ENCODE data around the gene ZC3H4.

The ZC3H4 gene

DNA sequence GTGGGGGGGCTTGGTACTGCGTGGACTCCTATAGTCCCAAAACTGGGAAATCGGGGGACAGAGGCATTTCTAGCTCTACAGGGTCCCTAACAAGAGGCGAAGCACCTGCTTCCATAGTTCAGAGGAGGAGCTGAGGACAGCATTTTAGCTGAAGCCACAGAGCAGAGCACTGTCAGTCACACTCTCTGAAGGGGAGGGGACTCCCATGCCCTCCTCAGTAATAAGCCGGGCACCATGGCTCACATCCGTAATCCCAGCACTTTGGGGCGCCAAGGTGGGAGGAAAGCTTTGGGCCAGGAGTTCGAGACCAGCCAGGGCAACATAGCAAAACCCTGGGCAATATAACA, 90.2 kb downstream of the ZC3H4 start:
- no peak for FAIRE-seq
- no peak for DNase-seq (ENCODE audit: insufficient read length, low spot score)

DNA sequence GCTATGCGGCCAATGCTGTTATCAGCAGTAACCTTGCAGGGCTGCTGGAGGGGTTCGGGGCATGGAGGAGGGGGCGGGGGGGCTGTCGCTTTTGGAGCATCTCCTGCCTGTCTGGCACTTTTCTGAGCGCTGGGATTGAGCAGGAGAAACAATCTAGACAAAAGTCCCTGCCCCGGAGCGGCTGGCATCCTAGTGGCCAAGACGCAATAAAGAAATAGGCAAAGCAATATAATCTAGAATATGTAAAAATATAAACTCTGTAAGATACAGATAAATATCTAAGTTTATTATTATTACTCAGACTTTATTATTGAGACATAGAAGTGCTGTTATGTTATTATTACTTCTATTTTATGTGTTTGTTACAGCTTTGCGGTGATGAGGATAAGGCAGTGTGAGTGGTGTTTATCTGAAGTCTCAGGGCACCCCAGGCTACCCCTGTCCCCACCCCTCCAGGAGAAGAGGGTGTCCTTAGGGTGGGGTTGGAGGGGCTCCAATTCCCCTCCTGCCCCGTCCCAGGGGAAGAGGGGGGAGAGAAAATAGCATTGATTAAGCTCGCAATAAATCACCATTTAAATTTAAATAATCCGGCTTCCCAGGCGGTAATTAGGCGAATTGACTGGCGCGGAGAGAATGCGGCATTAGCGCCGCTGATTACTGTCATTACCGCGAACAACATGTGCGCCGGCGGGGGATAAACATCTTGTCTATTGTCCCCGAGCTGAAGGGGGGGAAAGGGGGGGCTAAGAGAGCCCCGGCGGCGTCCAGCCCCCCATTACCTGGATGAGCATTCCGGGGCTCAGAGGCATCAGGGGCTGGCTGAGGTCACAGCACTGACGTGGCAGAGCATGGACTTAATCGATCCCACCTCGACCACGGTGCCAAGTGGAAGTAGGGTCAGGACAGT, 90.8 kb downstream of the ZC3H4 start:
- no peak for FAIRE-seq
- DNase-seq (ENCODE audit: insufficient read length, low spot score): no peak

DNA sequence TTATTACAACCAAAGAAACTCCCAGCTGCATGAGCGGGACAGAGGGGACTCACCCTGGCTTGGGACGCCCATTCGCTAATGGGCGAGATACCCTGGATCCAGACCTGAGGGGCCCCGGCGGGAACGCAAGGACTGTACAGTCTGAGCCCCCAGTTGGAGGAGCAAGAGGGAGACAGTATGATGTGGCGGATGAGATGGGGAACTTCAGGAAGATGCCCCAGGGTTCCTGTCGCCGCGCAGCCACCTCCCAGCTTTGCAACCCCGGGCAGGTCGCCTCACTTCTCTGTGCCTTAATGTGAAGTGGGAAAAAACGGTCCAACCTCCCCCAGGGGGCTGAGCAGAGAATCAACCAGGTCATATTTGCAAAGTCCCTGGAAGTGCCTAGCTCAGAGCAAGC, 91.4 kb downstream of the ZC3H4 start:
- DNase-seq (ENCODE audit: insufficient read length, low spot score) (no peak), FAIRE-seq (no peak)

DNA sequence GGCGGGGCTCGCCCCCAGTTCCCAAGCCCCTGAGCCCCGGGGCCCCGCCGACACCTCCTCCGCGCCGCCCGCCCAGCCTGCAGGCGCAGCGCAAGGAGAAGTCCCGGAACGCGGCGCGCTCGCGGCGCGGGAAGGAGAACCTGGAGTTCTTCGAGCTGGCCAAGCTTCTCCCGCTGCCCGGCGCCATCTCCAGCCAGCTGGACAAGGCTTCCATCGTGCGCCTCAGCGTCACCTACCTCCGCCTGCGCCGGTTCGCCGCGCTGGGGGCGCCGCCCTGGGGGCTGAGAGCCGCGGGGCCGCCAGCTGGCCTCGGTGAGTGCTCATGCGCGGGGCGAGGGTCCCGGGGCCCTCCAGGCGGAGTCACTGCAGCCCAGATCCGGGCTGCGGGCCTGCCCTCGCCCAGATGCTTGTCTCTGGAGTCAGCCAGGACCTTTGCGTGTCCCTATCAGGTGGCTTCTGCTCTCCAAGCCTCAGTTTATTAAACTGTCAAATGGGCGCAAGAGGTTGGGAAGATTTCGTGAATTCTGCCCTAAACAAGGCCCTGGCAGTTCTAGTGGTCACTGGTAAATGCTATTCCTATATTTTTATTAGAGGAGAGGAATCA, 91.9 kb downstream of the ZC3H4 start:
- peak; percentile 23 for FAIRE-seq
- DNase-seq (ENCODE audit: insufficient read length, low spot score): no peak

DNA sequence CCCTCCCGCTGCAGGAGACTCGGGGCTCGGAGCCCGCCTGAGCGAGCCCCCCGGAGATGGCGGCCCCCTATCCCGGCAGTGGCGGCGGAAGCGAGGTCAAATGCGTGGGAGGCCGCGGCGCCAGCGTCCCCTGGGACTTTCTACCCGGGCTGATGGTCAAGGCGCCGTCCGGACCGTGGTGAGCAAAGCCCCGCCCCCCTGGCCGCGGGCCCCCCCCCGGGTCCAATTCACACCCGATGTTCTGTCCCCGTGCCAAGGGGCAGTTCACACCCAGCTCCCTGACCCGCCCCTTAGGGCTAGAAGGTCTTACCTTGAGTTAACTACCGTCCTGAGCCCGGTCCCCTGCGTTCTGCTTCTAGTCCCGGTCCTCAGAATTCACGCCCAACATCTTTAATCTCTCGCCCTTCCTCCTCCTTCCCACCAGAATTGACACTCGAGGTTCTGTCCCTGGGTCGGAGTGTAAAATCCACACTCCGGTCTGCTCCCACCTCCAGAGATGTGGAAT, 92.5 kb downstream of the ZC3H4 start:
- FAIRE-seq: peak; percentile 51
- DNase-seq (ENCODE audit: insufficient read length, low spot score): no peak

DNA sequence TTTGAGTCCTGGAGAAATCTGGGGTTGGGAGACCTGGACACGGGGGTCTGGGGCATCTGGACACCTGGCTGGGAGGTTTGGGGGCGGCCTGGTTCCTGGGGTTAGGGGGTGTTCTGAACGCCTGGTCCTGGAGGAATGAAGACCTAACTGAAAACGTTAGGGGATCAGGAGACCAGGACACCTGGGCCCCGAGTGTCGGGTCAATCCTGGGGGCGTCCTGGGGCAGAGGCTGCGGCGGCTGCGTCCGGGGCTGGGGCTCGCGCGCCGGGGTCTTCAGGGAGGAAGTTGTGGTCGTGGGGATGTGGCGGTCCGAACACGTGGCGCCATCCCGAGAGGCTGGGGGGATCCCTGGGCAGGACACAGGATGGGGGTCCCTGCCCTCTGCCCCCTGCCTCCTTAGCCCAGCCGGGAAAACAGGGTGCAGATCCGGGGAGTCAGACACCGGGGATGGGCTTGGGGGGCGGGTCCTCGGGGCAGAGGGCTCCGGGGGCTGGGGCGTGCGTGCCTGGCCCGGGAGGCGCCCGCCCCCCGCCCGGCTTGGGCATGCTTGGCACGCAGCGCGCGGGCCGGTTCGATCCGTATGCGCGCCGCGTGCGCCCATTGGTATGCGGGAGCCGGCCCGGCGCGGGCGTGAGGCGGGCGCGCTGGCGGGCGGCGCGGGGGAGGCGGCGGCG, 93.3 kb downstream of the ZC3H4 start:
- DNase-seq (ENCODE audit: insufficient read length, low spot score) (no peak), FAIRE-seq (no peak)

DNA sequence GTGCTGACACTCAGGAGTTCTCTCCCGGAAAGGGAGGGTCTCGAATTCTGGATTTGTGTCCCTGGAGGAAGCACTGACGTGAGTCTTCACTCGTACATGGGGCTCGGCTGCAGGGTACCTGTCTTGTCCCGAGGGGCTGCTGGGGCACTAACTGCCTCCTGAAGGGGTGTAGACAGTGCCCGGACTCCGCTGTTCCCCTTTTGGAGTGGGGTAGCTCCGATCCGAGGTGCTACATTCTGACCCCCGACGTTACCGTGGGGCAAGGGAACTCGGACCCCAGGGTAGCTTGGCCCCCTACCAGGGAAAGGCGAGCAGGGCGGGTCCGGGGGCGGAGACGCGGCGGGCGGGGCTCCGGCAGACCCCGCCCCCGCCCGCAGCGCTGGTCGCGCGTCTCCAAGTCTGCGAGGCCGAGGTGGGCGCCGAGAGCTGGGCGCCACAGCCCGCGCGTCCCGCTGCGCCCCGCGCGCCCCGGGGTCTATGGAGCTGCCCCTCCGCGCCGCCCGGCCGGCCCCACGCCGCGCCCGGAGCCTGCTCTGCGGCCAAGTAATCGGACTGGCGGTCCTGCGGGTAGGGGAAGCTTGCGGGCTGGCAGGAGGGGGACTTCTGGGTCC, 94.0 kb downstream of the ZC3H4 start, which contains the start of gene NPAS1:
Gene NPAS1 (plus strand): TSS at position 407 of the 611 bp plus-strand sequence. CDS start 1,211 bp downstream, outside the sequence.
- FAIRE-seq (no peak), DNase-seq (ENCODE audit: insufficient read length, low spot score) (no peak)

DNA sequence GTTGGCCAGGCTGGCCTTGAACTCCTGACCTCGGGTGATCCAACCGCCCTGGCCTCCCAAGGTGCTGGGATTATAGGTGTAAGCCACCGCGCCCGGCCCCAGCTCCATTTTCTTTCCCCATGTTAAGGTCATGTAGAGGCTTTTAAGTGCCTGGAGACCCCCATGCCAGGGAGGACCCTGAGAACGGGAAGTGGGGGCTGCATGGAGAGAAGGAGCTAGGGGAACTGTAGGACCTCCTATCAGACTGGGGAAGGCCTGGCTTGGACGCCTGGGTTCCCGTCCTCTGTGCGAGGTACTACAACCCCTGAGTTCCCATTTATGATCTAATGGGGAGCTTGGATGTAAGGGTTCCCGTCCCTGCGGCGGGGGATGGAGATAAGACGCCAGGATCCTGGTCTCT, 94.7 kb downstream of the ZC3H4 start:
- FAIRE-seq (no peak), DNase-seq (ENCODE audit: insufficient read length, low spot score) (no peak)
